H1 (cell line): ENCODE data around the gene KARS1. TPM values are rescaled to one million over a fixed set of nuclear protein-coding genes. Genes with fewer than 3 reads are reported as not detected.

Experiments used
- polyA plus RNA-seq, 7 experiments: library from polyadenylated mRNA; depleted of rRNA in 3 of 7; stranded (reverse) in 5 of 7; unstranded in 2 of 7; fragments of >200 nt in 5 of 7; fragments of 200-250 nt in 2 of 7; gene quantifications; 1 replicate in 5 of 7; 2 replicates in 1 of 7; 4 replicates in 1 of 7; pipeline versions ENCODE4 v1.2.1 to v1.2.3, GENCODE V29; 2011 to 2013; ENCODE audit warnings: missing spikeins in 2 of 7, mixed read lengths in 2 of 7
- total RNA-seq: library from RNA; stranded (reverse); fragmentation: NEBNext Ultra II Directional; extraction: Animal tissue kit (Norgen Biotek cat#: 25700); gene quantifications from 2 replicates; pipeline ENCODE4 v1.2.1, GENCODE V29; 2021

The KARS1 gene
- total and polyA plus RNA-seq, 2 of the 8 experiments (the other 6 are each of a cell fraction or from before 2014, with no cell fraction given) = 97.5 to 221 TPM

Other genes with a start within 250 kb of the KARS1 start
- gene CFDP1, start 214.2 kb downstream of the KARS1 start, total RNA-seq = 76.9 and 77.3 TPM in 2 replicates
- gene CFDP1, start 214.2 kb downstream of the KARS1 start, polyA plus RNA-seq (2011; rRNA removed) = 22.5 and 25.5 TPM in 2 replicates
- gene TMEM170A, start 183.0 kb downstream of the KARS1 start, total RNA-seq = 52.8 and 56.6 TPM in 2 replicates
- 21.1 and 22.9 TPM in 2 replicates for gene TMEM170A, start 183.0 kb downstream of the KARS1 start, polyA plus RNA-seq (2011; rRNA removed)
- gene CHST6, start 152.2 kb downstream of the KARS1 start, total RNA-seq = 25.4 and 26.4 TPM in 2 replicates
- 18.2 and 26.5 TPM in 2 replicates for gene CHST6, start 152.2 kb downstream of the KARS1 start, polyA plus RNA-seq (2011; rRNA removed)
- gene CHST5, start 111.6 kb downstream of the KARS1 start, total RNA-seq = 0.13 and 0.15 TPM in 2 replicates
- gene CHST5, start 111.6 kb downstream of the KARS1 start, polyA plus RNA-seq (2011; rRNA removed) = 0.13 and 0.23 TPM in 2 replicates
- gene TMEM231, start 91.4 kb downstream of the KARS1 start, total RNA-seq = 8.0 and 8.3 TPM in 2 replicates
- gene TMEM231, start 91.4 kb downstream of the KARS1 start, polyA plus RNA-seq (2011; rRNA removed) = 26.7 and 37.6 TPM in 2 replicates
- gene GABARAPL2, start 81.3 kb downstream of the KARS1 start, total RNA-seq = 67.4 and 71.3 TPM in 2 replicates
- 38.1 and 65.8 TPM in 2 replicates for gene GABARAPL2, start 81.3 kb downstream of the KARS1 start, polyA plus RNA-seq (2011; rRNA removed)
- gene ADAT1, start 24.4 kb downstream of the KARS1 start, total RNA-seq = 44.7 and 47.4 TPM in 2 replicates
- 28.3 and 30.7 TPM in 2 replicates for gene ADAT1, start 24.4 kb downstream of the KARS1 start, polyA plus RNA-seq (2011; rRNA removed)
- 14.4 and 15.1 TPM in 2 replicates for gene TERF2IP, start 108 bp upstream of the KARS1 start, total RNA-seq
- gene TERF2IP, start 108 bp upstream of the KARS1 start, polyA plus RNA-seq (2011; rRNA removed) = 5.5 TPM in 2 replicates
- not detected in 2 replicates for gene CPHXL2, start 29.3 kb upstream of the KARS1 start, total RNA-seq
- gene CPHXL2, start 29.3 kb upstream of the KARS1 start, polyA plus RNA-seq (2011; rRNA removed) = not detected in 2 replicates
- not detected in 2 replicates for gene DUXB, start 53.8 kb upstream of the KARS1 start, total RNA-seq
- not detected in 2 replicates for gene DUXB, start 53.8 kb upstream of the KARS1 start, polyA plus RNA-seq (2011; rRNA removed)
- not detected in 2 replicates for gene CPHXL, start 78.8 kb upstream of the KARS1 start, total RNA-seq
- not detected in 2 replicates for gene CPHXL, start 78.8 kb upstream of the KARS1 start, polyA plus RNA-seq (2011; rRNA removed)